GM12874 (cell line): Measurements from ENCODE around the gene SPAG9.

Experiments used
- TF ChIP-seq, protein P1 (sequence below): IDR thresholded peaks from 2 replicates; pipeline ENCODE4 v1.5.1; 2011; ENCODE audit warnings: low read depth, mild to moderate bottlenecking, control low read depth, low read length, moderate library complexity; ENCODE audit not compliant: insufficient read depth

SPAG9 gene

DNA sequence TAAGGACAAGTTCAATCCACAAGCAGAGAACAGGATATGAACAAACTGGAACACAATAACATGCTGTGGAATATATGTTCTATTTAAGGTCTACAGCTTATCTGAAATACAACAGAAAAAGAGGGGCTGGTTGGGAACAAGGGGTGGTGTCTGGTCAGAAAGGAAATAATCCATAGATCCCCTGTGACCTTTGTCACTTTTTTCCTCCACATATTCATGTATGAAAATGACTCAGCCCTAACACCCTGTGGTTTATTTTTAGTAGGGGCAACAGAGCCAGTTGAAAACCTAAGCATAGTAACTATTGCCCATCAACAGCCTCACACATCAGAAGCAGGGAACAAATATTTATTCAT lies 12.3 kb upstream of the SPAG9 start:
- TF ChIP-seq, protein P1, sequence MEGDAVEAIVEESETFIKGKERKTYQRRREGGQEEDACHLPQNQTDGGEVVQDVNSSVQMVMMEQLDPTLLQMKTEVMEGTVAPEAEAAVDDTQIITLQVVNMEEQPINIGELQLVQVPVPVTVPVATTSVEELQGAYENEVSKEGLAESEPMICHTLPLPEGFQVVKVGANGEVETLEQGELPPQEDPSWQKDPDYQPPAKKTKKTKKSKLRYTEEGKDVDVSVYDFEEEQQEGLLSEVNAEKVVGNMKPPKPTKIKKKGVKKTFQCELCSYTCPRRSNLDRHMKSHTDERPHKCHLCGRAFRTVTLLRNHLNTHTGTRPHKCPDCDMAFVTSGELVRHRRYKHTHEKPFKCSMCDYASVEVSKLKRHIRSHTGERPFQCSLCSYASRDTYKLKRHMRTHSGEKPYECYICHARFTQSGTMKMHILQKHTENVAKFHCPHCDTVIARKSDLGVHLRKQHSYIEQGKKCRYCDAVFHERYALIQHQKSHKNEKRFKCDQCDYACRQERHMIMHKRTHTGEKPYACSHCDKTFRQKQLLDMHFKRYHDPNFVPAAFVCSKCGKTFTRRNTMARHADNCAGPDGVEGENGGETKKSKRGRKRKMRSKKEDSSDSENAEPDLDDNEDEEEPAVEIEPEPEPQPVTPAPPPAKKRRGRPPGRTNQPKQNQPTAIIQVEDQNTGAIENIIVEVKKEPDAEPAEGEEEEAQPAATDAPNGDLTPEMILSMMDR = no peak

DNA sequence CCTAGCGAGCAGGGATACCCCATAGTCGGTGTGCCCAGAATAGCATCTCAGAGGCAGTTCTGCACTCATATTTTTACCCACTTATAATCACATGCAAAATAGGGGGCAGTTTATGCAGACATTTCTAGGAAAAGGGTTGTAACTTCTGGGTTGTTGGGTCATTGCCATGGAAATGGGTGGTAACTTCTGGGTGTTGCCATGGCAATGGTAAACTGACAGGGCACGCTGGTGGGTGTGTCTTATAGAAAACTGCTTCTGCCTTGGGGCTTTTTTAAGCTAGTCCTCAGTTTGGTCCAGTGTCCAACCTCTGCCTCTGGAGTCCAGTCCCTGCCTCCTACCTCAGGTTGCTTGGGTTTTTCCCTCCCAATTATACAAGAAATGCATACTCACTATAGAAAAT lies 7.4 kb upstream of the SPAG9 start:
- TF ChIP-seq, protein P1 = no peak

DNA sequence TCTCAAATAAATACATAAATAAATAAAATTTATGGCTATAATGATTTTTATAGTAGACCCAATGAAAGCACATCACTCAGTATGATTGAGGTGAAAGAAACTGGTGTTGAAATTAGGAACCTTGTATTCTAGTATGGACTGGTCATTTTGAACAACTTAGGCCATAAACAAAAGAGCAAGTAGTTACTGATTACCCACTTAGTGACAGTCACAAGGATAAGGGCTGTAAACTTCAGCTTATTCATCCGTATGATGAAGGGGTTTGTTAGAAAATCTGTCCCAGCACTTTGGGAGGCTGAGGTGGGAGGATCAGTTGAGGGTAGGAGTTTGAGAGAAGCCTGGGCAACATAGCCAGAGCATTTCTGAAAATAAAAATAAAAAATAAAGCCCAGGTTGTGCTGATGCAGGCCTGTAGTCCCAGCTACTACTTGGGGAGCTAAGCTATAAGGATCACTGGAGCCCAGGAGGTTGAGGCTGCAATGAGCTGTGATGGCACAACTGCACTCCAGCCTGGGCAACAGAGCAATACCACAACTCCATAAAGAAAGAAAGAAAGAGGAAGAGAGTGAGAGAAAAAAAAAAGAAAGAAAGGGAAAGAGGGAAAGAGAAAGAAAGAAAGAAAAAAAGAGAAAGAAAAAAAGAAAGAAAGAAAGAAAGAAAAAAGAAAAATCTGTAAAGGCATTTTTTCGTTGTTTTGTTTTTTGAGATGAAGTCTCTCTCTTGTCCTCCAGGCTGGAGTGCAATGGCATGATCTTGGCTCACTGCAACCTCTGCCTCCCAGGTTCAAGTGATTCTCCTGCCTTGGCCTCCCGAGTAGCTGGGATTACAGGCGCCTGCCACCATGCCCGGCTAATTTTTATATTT lies 4.2 kb upstream of the SPAG9 start:
- TF ChIP-seq, protein P1 = no peak

DNA sequence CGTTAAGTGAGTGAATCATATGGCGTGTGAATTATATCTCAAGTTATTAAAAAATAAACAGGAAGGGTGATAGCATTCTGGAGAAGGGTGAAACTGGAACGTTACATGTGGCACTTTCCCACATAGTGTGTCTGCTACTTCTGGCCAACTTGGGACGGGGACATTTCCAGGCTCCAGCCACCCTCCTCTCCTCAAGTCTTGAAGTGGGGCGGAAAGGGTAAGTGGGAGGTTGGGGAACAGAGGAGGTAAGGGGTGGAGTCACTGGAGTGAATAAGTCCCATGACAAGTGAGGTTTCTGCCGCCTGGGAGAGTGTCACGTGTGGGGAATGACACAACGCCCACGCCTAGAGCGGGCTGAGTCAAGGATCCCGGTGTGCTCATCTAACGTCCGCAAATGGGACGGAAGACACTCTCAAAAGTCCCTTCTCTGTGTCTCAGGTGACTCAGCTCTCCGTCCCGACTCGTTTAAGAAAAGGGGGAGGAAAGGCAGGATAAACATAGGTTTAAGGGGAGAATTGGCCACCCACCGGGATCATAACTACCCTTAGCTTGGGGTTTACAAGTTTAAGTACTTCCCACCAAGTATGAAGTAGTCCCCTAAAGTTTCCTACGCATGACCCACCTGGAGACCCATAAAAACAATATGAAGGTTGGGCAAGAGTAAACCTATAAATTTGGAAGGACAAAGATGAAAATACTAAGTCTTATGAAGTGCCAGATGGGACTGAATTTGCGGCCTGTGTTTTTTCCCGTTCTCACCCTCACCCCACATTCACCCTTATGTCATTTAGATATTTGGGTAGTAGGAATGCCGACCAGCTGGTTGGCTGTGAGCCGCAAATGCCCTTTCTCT lies 1.2 kb upstream of the SPAG9 start:
- TF ChIP-seq, protein P1 = no peak

DNA sequence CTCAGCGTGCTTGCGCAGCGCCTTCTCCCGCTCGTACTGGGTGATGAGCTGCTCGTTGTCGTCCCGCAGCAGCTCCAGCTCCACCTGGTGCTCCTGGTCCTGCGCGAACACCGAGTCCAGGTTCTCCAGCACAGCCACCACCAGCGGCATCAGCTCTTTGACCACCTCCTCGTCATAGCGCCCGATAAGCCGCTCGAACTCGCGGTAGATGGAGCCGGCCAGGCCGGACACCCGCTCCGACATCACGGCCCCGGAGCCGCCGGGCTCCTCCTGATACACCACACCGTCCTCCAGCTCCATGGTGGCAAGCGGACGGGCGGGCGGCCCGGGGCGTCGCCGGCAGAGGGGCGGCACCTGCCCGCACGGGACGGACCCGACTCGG lies 320 bp downstream of the SPAG9 start:
- TF ChIP-seq, protein P1 = no peak

DNA sequence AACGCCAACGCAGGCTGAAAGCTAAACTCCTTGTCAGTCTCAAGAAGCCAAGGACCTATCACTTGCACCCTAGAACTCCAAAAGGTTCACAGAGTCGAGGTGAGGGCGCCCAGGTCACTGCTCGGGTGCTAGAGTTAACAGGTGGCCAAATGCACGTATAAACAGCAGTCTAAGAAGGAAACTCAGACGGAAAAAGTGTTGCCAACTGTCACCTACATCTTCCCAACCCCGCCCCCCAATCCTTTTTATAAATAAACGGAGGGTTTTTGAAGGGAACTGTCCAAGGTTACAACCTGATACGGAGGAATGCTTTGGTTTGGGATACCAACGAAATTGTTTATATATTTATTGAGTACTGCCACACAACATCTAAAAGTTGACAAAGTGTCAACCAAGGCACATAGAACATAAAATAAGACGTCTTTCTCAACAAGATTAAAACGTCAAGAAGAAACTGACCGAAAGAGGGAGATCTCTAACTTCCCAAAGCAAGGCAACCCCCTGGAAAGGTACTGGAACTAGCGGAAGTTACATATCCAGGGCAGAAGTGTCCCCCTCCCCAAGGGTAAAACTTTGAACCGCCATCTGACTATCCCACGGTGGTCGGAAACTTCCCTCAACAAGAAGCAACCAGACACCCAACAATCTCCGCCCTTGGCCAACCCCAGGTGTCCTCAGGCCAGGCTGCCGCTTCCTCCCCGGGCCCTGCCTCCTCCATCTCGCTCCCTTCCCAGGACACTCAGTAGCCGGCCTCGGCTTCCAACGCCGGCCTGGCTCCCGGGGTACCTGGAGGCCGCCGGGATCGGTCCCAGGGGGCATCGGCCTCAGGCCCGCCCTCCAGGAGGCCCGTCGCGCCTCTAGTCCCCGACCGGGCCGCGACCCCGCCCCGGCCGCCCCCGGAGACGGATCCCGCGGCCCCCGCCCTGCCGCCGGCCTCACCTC lies 982 bp downstream of the SPAG9 start:
- TF ChIP-seq, protein P1 = no peak
